H9 (cell line): ENCODE results near the gene NOL9. TPM values are rescaled to one million over a fixed set of nuclear protein-coding genes. Genes with fewer than 3 reads are reported as not detected.

Experiments used
- DNase-seq: peaks from one replicate; pipeline ENCODE4 v3.0.0-alpha.2; 2017
- H2AFZ ChIP-seq: one replicate; pipeline ENCODE4 v1.6.1; 2013; ENCODE audit warnings: mild to moderate bottlenecking, low read length, control low read depth, moderate library complexity
- H2AK5ac ChIP-seq: 2 replicates; pipeline ENCODE4 v1.6.1; 2013; ENCODE audit warnings: low read length, control low read depth, mixed read lengths; ENCODE audit not compliant: insufficient read length
- H2BK120ac ChIP-seq: one replicate; pipeline ENCODE4 v1.6.1; 2013; ENCODE audit warnings: low read depth, mild to moderate bottlenecking, low read length, control low read depth, inconsistent platforms; ENCODE audit not compliant: poor library complexity, severe bottlenecking
- H2BK12ac ChIP-seq: 2 replicates; pipeline ENCODE4 v1.6.1; 2013; ENCODE audit warnings: low read length, control low read depth, mixed read lengths, low read depth; ENCODE audit not compliant: insufficient read length
- H2BK15ac ChIP-seq: 2 replicates; pipeline ENCODE4 v1.6.1; 2013; ENCODE audit warnings: low read depth, low read length, control low read depth
- H2BK20ac ChIP-seq: one replicate; pipeline ENCODE4 v1.6.1; 2013; ENCODE audit warnings: low read depth, mild to moderate bottlenecking, low read length, control low read depth, inconsistent platforms; ENCODE audit not compliant: poor library complexity, severe bottlenecking
- H2BK5ac ChIP-seq: 2 replicates; pipeline ENCODE4 v1.6.1; 2013; ENCODE audit warnings: low read length, control low read depth, mixed read lengths; ENCODE audit not compliant: insufficient read length
- H3K14ac ChIP-seq: 2 replicates; pipeline ENCODE4 v1.6.1; 2013; ENCODE audit warnings: low read length, control low read depth; ENCODE audit not compliant: insufficient read depth
- H3K18ac ChIP-seq: 2 replicates; pipeline ENCODE4 v1.6.1; 2013; ENCODE audit warnings: low read depth, mild to moderate bottlenecking, mixed read lengths, low read length, control low read depth; ENCODE audit not compliant: insufficient read length
- H3K23ac ChIP-seq: 2 replicates; pipeline ENCODE4 v1.6.1; 2013; ENCODE audit warnings: low read length, control low read depth, mixed read lengths, low read depth; ENCODE audit not compliant: insufficient read length
- H3K23me2 ChIP-seq: 2 replicates; pipeline ENCODE4 v1.6.1; 2013; ENCODE audit warnings: low read depth, mild to moderate bottlenecking, mixed read lengths, low read length, control low read depth; ENCODE audit not compliant: insufficient read length, poor library complexity, severe bottlenecking
- H3K27ac ChIP-seq: 2 replicates; pipeline ENCODE4 v1.5.1; 2013; ENCODE audit warnings: low read length, control low read depth, mixed read lengths, low read depth; ENCODE audit not compliant: insufficient read length
- H3K27me3 ChIP-seq: 2 replicates; pipeline ENCODE4 v1.6.1; 2013; ENCODE audit warnings: low read length, control low read depth, inconsistent platforms; ENCODE audit not compliant: insufficient read depth
- H3K4ac ChIP-seq: 2 replicates; pipeline ENCODE4 v1.6.1; 2013; ENCODE audit warnings: low read depth, mild to moderate bottlenecking, control low read depth, inconsistent platforms, low read length, moderate library complexity
- H3K4me1 ChIP-seq: 2 replicates; pipeline ENCODE4 v1.6.1; 2013; ENCODE audit warnings: low read length, control low read depth, inconsistent platforms; ENCODE audit not compliant: insufficient read depth
- H3K4me2 ChIP-seq: 2 replicates; pipeline ENCODE4 v1.6.1; 2013; ENCODE audit warnings: low read length, control low read depth, mixed read lengths; ENCODE audit not compliant: insufficient read length, insufficient read depth
- H3K56ac ChIP-seq: 2 replicates; pipeline ENCODE4 v1.6.1; 2013; ENCODE audit warnings: low read depth, mild to moderate bottlenecking, mixed read lengths, low read length, control low read depth; ENCODE audit not compliant: insufficient read length
- H3K79me1 ChIP-seq: 2 replicates; pipeline ENCODE4 v1.6.1; 2013; ENCODE audit warnings: low read depth, mild to moderate bottlenecking, moderate library complexity, low read length, control low read depth, inconsistent platforms; ENCODE audit not compliant: insufficient read depth, poor library complexity, severe bottlenecking
- H3K79me2 ChIP-seq: 2 replicates; pipeline ENCODE4 v1.6.1; 2013; ENCODE audit warnings: low read length, control low read depth, inconsistent platforms; ENCODE audit not compliant: insufficient read depth
- H3K9ac ChIP-seq: 2 replicates; pipeline ENCODE4 v1.6.1; 2013; ENCODE audit warnings: low read length, control low read depth, mixed read lengths; ENCODE audit not compliant: insufficient read length; ENCODE audit errors: extremely low read depth
- H3K9me3 ChIP-seq: one replicate; pipeline ENCODE4 v1.6.1; 2013; ENCODE audit warnings: low read depth, low read length, inconsistent platforms; ENCODE audit not compliant: control insufficient read depth
- H3T11ph ChIP-seq: one replicate; pipeline ENCODE4 v1.6.1; 2013; ENCODE audit warnings: mild to moderate bottlenecking, low read length, control low read depth, inconsistent platforms
- H4K20me1 ChIP-seq: one replicate; pipeline ENCODE4 v1.6.1; 2013; ENCODE audit not compliant: control insufficient read depth, insufficient read length, insufficient read depth
- H4K5ac ChIP-seq: 2 replicates; pipeline ENCODE4 v1.6.1; 2013; ENCODE audit warnings: low read depth, mild to moderate bottlenecking, mixed read lengths, low read length, control low read depth; ENCODE audit not compliant: insufficient read length
- H4K8ac ChIP-seq: replicated peaks from 2 replicates; pipeline ENCODE4 v1.6.1; 2013; ENCODE audit warnings: low read length, control low read depth, mixed read lengths, low read depth; ENCODE audit not compliant: insufficient read length
- H4K91ac ChIP-seq: 2 replicates; pipeline ENCODE4 v1.6.1; 2013; ENCODE audit warnings: low read depth, mild to moderate bottlenecking, moderate library complexity, mixed read lengths, low read length, control low read depth; ENCODE audit not compliant: insufficient read length
- H3K27ac Mint-ChIP-seq, 3 experiments: 2 replicates in 2 of 3; 3 replicates in 1 of 3; pipeline ENCODE4 v1.8.0; 2020 to 2021; ENCODE audit warnings: mixed read lengths in 3 of 3, mild to moderate bottlenecking in 1 of 3, moderate library complexity in 1 of 3
- H3K27me3 Mint-ChIP-seq: 2 replicates; pipeline ENCODE4 v1.8.0; 2021; ENCODE audit warnings: low read depth, mild to moderate bottlenecking, moderate library complexity, mixed read lengths
- H3K36me3 Mint-ChIP-seq, 3 experiments: 2 replicates in 2 of 3; 3 replicates in 1 of 3; pipeline ENCODE4 v1.8.0; 2020 to 2021; ENCODE audit warnings: low read depth in 3 of 3, mixed read lengths in 3 of 3; ENCODE audit not compliant: insufficient read depth in 1 of 3
- H3K4me1 Mint-ChIP-seq, 2 experiments: 2 replicates each; pipeline ENCODE4 v1.8.0; 2020; ENCODE audit warnings: mixed read lengths in 2 of 2
- H3K4me3 Mint-ChIP-seq, 2 experiments: 2 replicates in 1 of 2; 3 replicates in 1 of 2; pipeline ENCODE4 v1.8.0; 2020 to 2021; ENCODE audit warnings: mild to moderate bottlenecking in 2 of 2, mixed read lengths in 2 of 2, moderate library complexity in 1 of 2
- H3K9me3 Mint-ChIP-seq, 2 experiments: 2 replicates in 1 of 2; 3 replicates in 1 of 2; pipeline ENCODE4 v1.8.0; 2020; ENCODE audit warnings: mild to moderate bottlenecking in 2 of 2, mixed read lengths in 2 of 2, moderate library complexity in 1 of 2
- WGBS: extraction: QIAGEN DNeasy Blood & Tissue Kit; methylation state at CpG from one replicate; pipeline ENCODE4 v1.1.7; 2013; ENCODE audit warnings: missing lambda C conversion rate, low lambda C conversion rate, mixed read lengths; ENCODE audit not compliant: insufficient read length; ENCODE audit errors: extremely low coverage; 5-methylcytosine and 5-hydroxymethylcytosine counted together
- total RNA-seq: library from RNA; stranded (reverse); gene quantifications from 2 replicates; pipeline ENCODE4 v1.2.1, GENCODE V29; 2021
- TF ChIP-seq, protein P1 (sequence below): fragments of 200-600 bp; sonication (generic); conservative IDR thresholded peaks from 3 replicates; pipeline ENCODE4 v1.8.0; 2021; ENCODE audit warnings: antibody characterized with exemption, mild to moderate bottlenecking

NOL9 gene
- total RNA-seq, 1 experiment from 2014 or later: 50.4 TPM

DNA sequence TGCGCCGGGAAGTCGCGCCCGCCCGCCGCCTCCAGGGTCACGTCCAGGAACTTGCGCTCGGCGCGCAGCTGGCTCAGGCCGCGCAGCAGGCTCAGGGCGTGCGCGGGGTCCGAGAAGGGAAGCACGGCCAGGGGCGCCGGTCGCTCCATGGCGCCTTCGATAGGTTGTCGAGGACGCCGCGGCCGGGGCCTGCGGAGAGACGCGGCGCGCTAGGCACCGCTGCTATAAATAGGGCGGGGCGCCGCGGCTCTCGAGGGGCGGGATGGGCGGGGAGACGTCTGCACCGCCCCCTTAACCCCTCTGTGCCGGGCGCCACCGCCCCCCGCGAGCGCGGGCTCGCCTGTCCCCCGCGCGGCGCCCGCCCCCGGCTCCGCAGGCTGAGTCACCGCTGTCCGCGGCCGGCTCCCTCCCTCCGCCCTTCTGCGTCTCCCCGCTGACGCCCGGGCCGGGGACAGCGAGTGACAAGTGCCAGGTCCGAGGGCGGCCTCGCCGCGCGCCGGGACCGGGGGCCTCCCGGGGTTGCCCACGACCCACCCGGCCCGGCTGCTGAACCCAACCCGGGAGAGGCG is 48.4 kb upstream of the NOL9 start, which contains the start of gene KLHL21:
KLHL21 (minus strand) TSS at position 201 of the 569 bp plus-strand sequence; CDS start at position 149, 52 bp downstream.
- Histone ChIP-seq H3K9me3 (no peaks in the 10 kb centered on the region), H2AFZ (no peak within 1 kb of the TSS), H2BK15ac (no peak within 1 kb of the TSS), H3T11ph (peak within 1 kb of the TSS; percentile 78), H3K4me2 (peak within 1 kb of the TSS; percentile 83), H4K5ac (peak within 1 kb of the TSS; percentile 13), H3K27ac (peak within 1 kb of the TSS; percentile 46), H4K8ac (no peak within 1 kb of the TSS), H4K91ac (no peak within 1 kb of the TSS), H3K79me2 (peaks cover 18% of the 10 kb centered on the region; the same call in 1 of the 2 replicates), H2BK120ac (peak within 1 kb of the TSS; percentile 99), H3K9ac (peak within 1 kb of the TSS; percentile 69), H3K18ac (peak within 1 kb of the TSS; percentile 97), H2BK12ac (peak within 1 kb of the TSS; percentile 68), H3K56ac (no peak within 1 kb of the TSS), H3K4me1 (no peaks in the 10 kb centered on the region), H2BK20ac (no peak within 1 kb of the TSS), H3K23me2 (peaks cover 21% of the 10 kb centered on the region), H3K23ac (no peak within 1 kb of the TSS), H3K14ac (peak within 1 kb of the TSS; percentile 96), H2AK5ac (no peak within 1 kb of the TSS), H2BK5ac (no peak within 1 kb of the TSS), H3K79me1 (no peaks in the 10 kb centered on the region), H3K4ac (peak within 1 kb of the TSS; percentile 93; the same call in 1 of the 2 replicates), H3K27me3 (no peaks in the 10 kb centered on the region), H4K20me1 (peaks cover 2% of the 10 kb centered on the region)
- peak; percentile 80 for DNase-seq
- Mint-ChIP-seq H3K4me3 (peak within 1 kb of the TSS; percentile 88 to 94), H3K27me3 (no peaks in the 10 kb centered on the region), H3K36me3 (peaks cover 7 to 24% (median 15%) of the 10 kb centered on the region in 3 experiments), H3K9me3 (no peaks in the 10 kb centered on the region; a peak in 1 of 5 replicates), H3K27ac (peak within 1 kb of the TSS; percentile 87 to 98 (median 91); a peak in 4 of 7 replicates), H3K4me1 (peaks cover 26 to 29% of the 10 kb centered on the region in 2 experiments)
- TF ChIP-seq, protein P1, sequence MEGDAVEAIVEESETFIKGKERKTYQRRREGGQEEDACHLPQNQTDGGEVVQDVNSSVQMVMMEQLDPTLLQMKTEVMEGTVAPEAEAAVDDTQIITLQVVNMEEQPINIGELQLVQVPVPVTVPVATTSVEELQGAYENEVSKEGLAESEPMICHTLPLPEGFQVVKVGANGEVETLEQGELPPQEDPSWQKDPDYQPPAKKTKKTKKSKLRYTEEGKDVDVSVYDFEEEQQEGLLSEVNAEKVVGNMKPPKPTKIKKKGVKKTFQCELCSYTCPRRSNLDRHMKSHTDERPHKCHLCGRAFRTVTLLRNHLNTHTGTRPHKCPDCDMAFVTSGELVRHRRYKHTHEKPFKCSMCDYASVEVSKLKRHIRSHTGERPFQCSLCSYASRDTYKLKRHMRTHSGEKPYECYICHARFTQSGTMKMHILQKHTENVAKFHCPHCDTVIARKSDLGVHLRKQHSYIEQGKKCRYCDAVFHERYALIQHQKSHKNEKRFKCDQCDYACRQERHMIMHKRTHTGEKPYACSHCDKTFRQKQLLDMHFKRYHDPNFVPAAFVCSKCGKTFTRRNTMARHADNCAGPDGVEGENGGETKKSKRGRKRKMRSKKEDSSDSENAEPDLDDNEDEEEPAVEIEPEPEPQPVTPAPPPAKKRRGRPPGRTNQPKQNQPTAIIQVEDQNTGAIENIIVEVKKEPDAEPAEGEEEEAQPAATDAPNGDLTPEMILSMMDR: no peak
- no CpG with 5 or more reads among the region's 84 CpGs for WGBS
